BLaER1 treated with 17β-estradiol and CSF1 and Interleukin-3, amounts not matched to agents 10 nM and 100 nM (cell line): ENCODE measurements around the gene DNAJC7.

Source experiments
- H3K27ac ChIP-seq, 11 experiments: shearing (Covaris generic); formaldehyde crosslinking; 2 replicates each; pipeline ENCODE4 v1.8.1; 2022
- H3K27me3 ChIP-seq, 11 experiments: shearing (Covaris generic); formaldehyde crosslinking; 2 replicates each; pipeline ENCODE4 v1.8.1; 2022
- H3K36me3 ChIP-seq, 11 experiments: shearing (Covaris generic); formaldehyde crosslinking; 2 replicates each; pipeline ENCODE4 v1.8.1; 2022
- H3K4me1 ChIP-seq, 10 experiments: shearing (Covaris generic); formaldehyde crosslinking; 2 replicates each; pipeline ENCODE4 v1.8.1; 2022
- H3K4me2 ChIP-seq, 11 experiments: shearing (Covaris generic); formaldehyde crosslinking; 2 replicates each; pipeline ENCODE4 v1.8.1; 2022
- H3K4me3 ChIP-seq, 10 experiments: shearing (Covaris generic); formaldehyde crosslinking; 2 replicates each; pipeline ENCODE4 v1.8.1; 2022
- H3K9ac ChIP-seq, 11 experiments: shearing (Covaris generic); formaldehyde crosslinking; 2 replicates each; pipeline ENCODE4 v1.8.1; 2022
- H3K9me3 ChIP-seq, 11 experiments: shearing (Covaris generic); formaldehyde crosslinking; replicated peaks in 1 of 11; 2 replicates each; pipeline ENCODE4 v1.8.1; 2022
- H4K20me1 ChIP-seq, 11 experiments: shearing (Covaris generic); formaldehyde crosslinking; 2 replicates each; pipeline ENCODE4 v1.8.1; 2022
- Cebpa-rat ChIP-seq, 11 experiments: shearing (Covaris generic); IDR thresholded peaks; 2 replicates each; pipeline ENCODE4 v1.8.1; 2022

DNAJC7 gene

GRCh38 chr17:42055496-42055895 is 38.3 kb upstream of the DNAJC7 start:
- no peaks in the 10 kb centered on the region for H3K9me3 ChIP-seq
- H3K27ac ChIP-seq = no peak overlapping the region
- H4K20me1 ChIP-seq = no peaks in the 10 kb centered on the region; a peak in 1 of 22 replicates
- H3K4me1 ChIP-seq = peaks cover 0 to 35% (median 22%) of the 10 kb centered on the region in 10 experiments; a peak in 17 of 20 replicates
- H3K36me3 ChIP-seq = no peaks in the 10 kb centered on the region
- no peak overlapping the region for H3K9ac ChIP-seq
- peak overlapping the region in 5 of 11 experiments; percentile 2 to 31 (median 17); a peak in 5 of 22 replicates for H3K4me2 ChIP-seq
- TF ChIP-seq Cebpa-rat (IDR thresholded peaks at IDR 0.05) = no peak
- H3K4me3 ChIP-seq = no peak overlapping the region
- H3K27me3 ChIP-seq = peaks cover 16 to 39% (median 32%) of the 10 kb centered on the region in 11 experiments

- H3K4me1 ChIP-seq = peaks cover 0 to 32% (median 19%) of the 10 kb centered on the region in 10 experiments; a peak in 17 of 20 replicates
- H3K9ac ChIP-seq = no peak overlapping the region
- H3K9me3 ChIP-seq = no peaks in the 10 kb centered on the region
- no peak overlapping the region for H3K27ac ChIP-seq
- peaks cover 20 to 44% (median 36%) of the 10 kb centered on the region in 11 experiments for H3K27me3 ChIP-seq
- H3K4me3 ChIP-seq = no peak overlapping the region
- no peaks in the 10 kb centered on the region; a peak in 1 of 22 replicates for H4K20me1 ChIP-seq
- no peak for TF ChIP-seq Cebpa-rat (IDR thresholded peaks at IDR 0.05)
- H3K4me2 ChIP-seq = peak overlapping the region in 5 of 11 experiments; percentile 2 to 31 (median 17); a peak in 4 of 22 replicates
- H3K36me3 ChIP-seq = no peaks in the 10 kb centered on the region
These were observed 37.8 kb upstream of the DNAJC7 start for GRCh38 chr17:42055027-42055426.

GRCh38 chr17:42053731-42054500 is 36.7 kb upstream of the DNAJC7 start:
- Histone ChIP-seq H3K9me3 (no peaks in the 10 kb centered on the region), H4K20me1 (no peaks in the 10 kb centered on the region; a peak in 1 of 22 replicates), H3K9ac (no peak overlapping the region), H3K27ac (no peak overlapping the region), H3K27me3 (peaks cover 32 to 55% (median 48%) of the 10 kb centered on the region in 11 experiments), H3K4me2 (peak overlapping the region in 4 of 11 experiments; percentile 2 to 21 (median 15); a peak in 4 of 22 replicates), H3K36me3 (no peaks in the 10 kb centered on the region), H3K4me3 (no peak overlapping the region), H3K4me1 (peaks cover 0 to 34% (median 13%) of the 10 kb centered on the region in 10 experiments; a peak in 11 of 20 replicates)
- TF ChIP-seq Cebpa-rat (IDR thresholded peaks at IDR 0.05) = no peak

GRCh38 chr17:42052346-42052877 is 35.2 kb upstream of the DNAJC7 start:
- Histone ChIP-seq H3K36me3 (no peaks in the 10 kb centered on the region), H3K4me3 (no peak overlapping the region), H3K4me2 (no peak overlapping the region), H3K27me3 (peaks cover 33 to 64% (median 57%) of the 10 kb centered on the region in 11 experiments), H3K9ac (no peak overlapping the region), H3K27ac (no peak overlapping the region), H3K4me1 (peaks cover 0 to 28% (median 12%) of the 10 kb centered on the region in 10 experiments; a peak in 11 of 20 replicates), H4K20me1 (no peaks in the 10 kb centered on the region; a peak in 1 of 22 replicates), H3K9me3 (no peaks in the 10 kb centered on the region)
- no peak for TF ChIP-seq Cebpa-rat (IDR thresholded peaks at IDR 0.05)

- no peaks in the 10 kb centered on the region for H3K36me3 ChIP-seq
- peaks cover 33 to 64% (median 57%) of the 10 kb centered on the region in 11 experiments for H3K27me3 ChIP-seq
- no peak overlapping the region for H3K27ac ChIP-seq
- TF ChIP-seq Cebpa-rat (IDR thresholded peaks at IDR 0.05) = no peak
- H3K9ac ChIP-seq = no peak overlapping the region
- peak overlapping the region in 1 of 11 experiments; percentile 78; a peak in 1 of 22 replicates for H3K4me2 ChIP-seq
- H3K4me3 ChIP-seq = no peak overlapping the region
- peaks cover 0 to 28% (median 12%) of the 10 kb centered on the region in 10 experiments; a peak in 11 of 20 replicates for H3K4me1 ChIP-seq
- no peaks in the 10 kb centered on the region for H3K9me3 ChIP-seq
- no peaks in the 10 kb centered on the region; a peak in 1 of 22 replicates for H4K20me1 ChIP-seq
These were observed 34.4 kb upstream of the DNAJC7 start for GRCh38 chr17:42051645-42052044.

- no peak overlapping the region for H3K9ac ChIP-seq
- H3K36me3 ChIP-seq = no peaks in the 10 kb centered on the region
- H3K27me3 ChIP-seq = peaks cover 33 to 64% (median 57%) of the 10 kb centered on the region in 11 experiments
- H4K20me1 ChIP-seq = no peaks in the 10 kb centered on the region; a peak in 1 of 22 replicates
- TF ChIP-seq Cebpa-rat (IDR thresholded peaks at IDR 0.05) = no peak
- H3K27ac ChIP-seq = no peak overlapping the region
- peak overlapping the region in 7 of 11 experiments; percentile 36 to 83 (median 73); a peak in 10 of 22 replicates for H3K4me2 ChIP-seq
- H3K4me1 ChIP-seq = peaks cover 0 to 27% (median 12%) of the 10 kb centered on the region in 10 experiments; a peak in 11 of 20 replicates
- no peaks in the 10 kb centered on the region for H3K9me3 ChIP-seq
- peak overlapping the region in 6 of 10 experiments; percentile 46 to 68 (median 58); a peak in 8 of 20 replicates for H3K4me3 ChIP-seq
These were observed 33.8 kb upstream of the DNAJC7 start for GRCh38 chr17:42051013-42051400.

GRCh38 chr17:42050393-42051012 is 33.3 kb upstream of the DNAJC7 start, which contains the start of gene C17orf113:
Gene C17orf113 (minus strand): TSS chr17:42050601. CDS start chr17:42043376, 7,225 bp downstream.
- H3K9me3 ChIP-seq = no peaks in the 10 kb centered on the region
- TF ChIP-seq Cebpa-rat (IDR thresholded peaks at IDR 0.05) = no peak
- H3K4me1 ChIP-seq = peaks cover 0 to 22% (median 7%) of the 10 kb centered on the region in 10 experiments; a peak in 11 of 20 replicates
- H3K4me2 ChIP-seq = peak within 1 kb of the TSS; percentile 61 to 86 (median 76)
- peaks cover 33 to 64% (median 57%) of the 10 kb centered on the region in 11 experiments for H3K27me3 ChIP-seq
- peak within 1 kb of the TSS; percentile 46 to 68 (median 58) for H3K4me3 ChIP-seq
- peak within 1 kb of the TSS in 2 of 11 experiments; percentile 40 to 47; a peak in 4 of 22 replicates for H3K27ac ChIP-seq
- H3K9ac ChIP-seq = peak within 1 kb of the TSS in 10 of 11 experiments; percentile 33 to 70 (median 62); a peak in 19 of 22 replicates
- no peaks in the 10 kb centered on the region for H3K36me3 ChIP-seq
- H4K20me1 ChIP-seq = no peaks in the 10 kb centered on the region; a peak in 1 of 22 replicates

GRCh38 chr17:42049834-42050392 is 32.7 kb upstream of the DNAJC7 start:
- Histone ChIP-seq H3K36me3 (no peaks in the 10 kb centered on the region), H3K4me1 (peaks cover 0 to 21% (median 4%) of the 10 kb centered on the region in 10 experiments; a peak in 7 of 20 replicates), H3K4me3 (peak overlapping the region; percentile 46 to 68 (median 58)), H3K27ac (peak overlapping the region in 2 of 11 experiments; percentile 40 to 47; a peak in 4 of 22 replicates), H4K20me1 (no peaks in the 10 kb centered on the region; a peak in 1 of 22 replicates), H3K9ac (peak overlapping the region in 10 of 11 experiments; percentile 33 to 70 (median 62); a peak in 19 of 22 replicates), H3K9me3 (no peaks in the 10 kb centered on the region), H3K4me2 (peak overlapping the region; percentile 61 to 86 (median 76)), H3K27me3 (peaks cover 33 to 64% (median 57%) of the 10 kb centered on the region in 11 experiments)
- TF ChIP-seq Cebpa-rat (IDR thresholded peaks at IDR 0.05) = no peak
